HepG2 (cell line): Measurements from ENCODE around the gene HSP90AA1. TPM values are rescaled to one million over a fixed set of nuclear protein-coding genes. Genes with fewer than 3 reads are reported as not detected.
A peak's percentile ranks its signal among the peaks of the same experiment; 100 is the strongest.

Experiments used
- ATAC-seq: fragments of 200-7000 bp; cut with Tn5 transposase; 3 replicates; pipeline ENCODE4 v1.9.1; 2020; ENCODE audit warnings: mild to moderate bottlenecking, moderate library complexity
- BruUV-seq: library from RNA; stranded (reverse); fragments of 400-500 nt; replicated peaks from 2 replicates; lab custom pipeline; 2021; lab: Mats Ljungman, UMichigan
- CTCF ChIA-PET: fragments of 300-600 bp; formaldehyde crosslinking; extraction: SDS; loops from one replicate; lab custom pipeline; 2021; ENCODE audit warnings: low total read pairs, inconsistent platforms, low intra/inter-chr PET ratio; lab: Yijun Ruan, JAX
- POLR2A ChIA-PET: fragments of 350-600 bp; sonication (Branson Sonifier 250); formaldehyde crosslinking; loops from one replicate; lab custom pipeline; 2020; ENCODE audit warnings: antibody characterized with exemption, inconsistent platforms; lab: Yijun Ruan, JAX
- DNase-seq: peaks from one replicate; pipeline ENCODE4 v3.0.0-alpha.2; 2015; ENCODE audit warnings: low spot score
- FAIRE-seq: peaks from 3 replicates; lab custom pipeline; 2011; peaks lifted over from hg19 to GRCh38; lab: Jason Lieb, UNC
- H2AFZ ChIP-seq: one replicate; pipeline ENCODE4 v1.6.1; 2011; ENCODE audit warnings: low read length, inconsistent platforms
- H3K27ac ChIP-seq: fragments of 300-600 bp; 3 replicates; pipeline ENCODE4 v1.8.0; 2011; ENCODE audit warnings: mixed run types, mild to moderate bottlenecking, mixed read lengths, low read length, inconsistent platforms; ENCODE audit not compliant: insufficient read depth; ENCODE audit errors: extremely low read length
- H3K27me3 ChIP-seq, 2 experiments: fragments of 200-600 bp in 1 of 2; 2 replicates in 1 of 2; 3 replicates in 1 of 2; pipeline versions ENCODE4 v1.6.0 to v1.8.0; 2011; ENCODE audit warnings: low read length in 2 of 2, mild to moderate bottlenecking in 2 of 2, moderate library complexity in 2 of 2, inconsistent platforms in 1 of 2; ENCODE audit not compliant: insufficient read depth in 2 of 2, control insufficient read depth in 1 of 2
- H3K36me3 ChIP-seq, 2 experiments: fragments of 200-600 bp in 1 of 2; replicated peaks in 1 of 2; 2 replicates in 1 of 2; 3 replicates in 1 of 2; pipeline versions ENCODE4 v1.5.1 to v1.8.0; 2011; ENCODE audit warnings: low read length in 2 of 2, inconsistent platforms in 1 of 2; ENCODE audit not compliant: insufficient read depth in 2 of 2, control insufficient read depth in 1 of 2
- H3K4me1 ChIP-seq: 2 replicates; pipeline ENCODE4 v1.5.1; 2012; ENCODE audit warnings: low read length, inconsistent platforms; ENCODE audit not compliant: insufficient read depth
- H3K4me2 ChIP-seq: 2 replicates; pipeline ENCODE4 v1.6.0; 2011; ENCODE audit warnings: low read depth, low read length, inconsistent platforms
- H3K4me3 ChIP-seq, 3 experiments: fragments of 200-600 bp in 1 of 3; sonication (generic), shearing (Covaris generic) in 1 of 3; replicated peaks in 1 of 3; 2 replicates each; pipeline ENCODE4 v1.5.1; 2011 to 2016; ENCODE audit warnings: low read length in 3 of 3, inconsistent platforms in 2 of 3, low read depth in 2 of 3, mild to moderate bottlenecking in 2 of 3, control low read depth in 1 of 3, mixed read lengths in 1 of 3; ENCODE audit not compliant: insufficient read depth in 1 of 3
- H3K79me2 ChIP-seq: one replicate; pipeline ENCODE4 v1.6.1; 2011; ENCODE audit warnings: low read length, inconsistent platforms; ENCODE audit not compliant: insufficient read depth
- H3K9ac ChIP-seq: 2 replicates; pipeline ENCODE4 v1.6.0; 2011; ENCODE audit warnings: mild to moderate bottlenecking, low read depth, low read length, inconsistent platforms; ENCODE audit not compliant: insufficient read depth
- H3K9me3 ChIP-seq: 2 replicates; pipeline ENCODE4 v1.5.1; 2012; ENCODE audit warnings: mild to moderate bottlenecking, low read length
- H4K20me1 ChIP-seq: 2 replicates; pipeline ENCODE4 v1.6.0; 2011; ENCODE audit warnings: inconsistent platforms, mild to moderate bottlenecking, low read length, moderate library complexity; ENCODE audit not compliant: insufficient read depth
- ADNP ChIP-seq: sonication (generic); formaldehyde crosslinking; IDR thresholded peaks from 2 replicates; pipeline ENCODE4 v1.4.0; 2020; ENCODE audit warnings: missing genetic modification reagents
- ARHGAP35 ChIP-seq: sonication (generic); formaldehyde crosslinking; IDR thresholded peaks from 2 replicates; pipeline ENCODE4 v1.9.0; 2022; ENCODE audit warnings: mild to moderate bottlenecking, inconsistent platforms, moderate library complexity, missing genetic modification reagents, borderline replicate concordance
- HCFC1 ChIP-seq: fragments of 150-350 bp; IDR thresholded peaks from 2 replicates; pipeline ENCODE4 v1.6.1; 2014; ENCODE audit warnings: low read depth, low read length
- HDAC6 ChIP-seq: fragments of 200-600 bp; sonication (generic); IDR thresholded peaks from 2 replicates; pipeline ENCODE4 v1.7.0; 2017; ENCODE audit warnings: mild to moderate bottlenecking, antibody characterized with exemption, low read length, low read depth
- HNRNPH1 ChIP-seq: fragments of 200-400 bp; formaldehyde crosslinking; optimal IDR thresholded peaks from 2 replicates; pipeline ENCODE3; 2017; ENCODE audit warnings: mild to moderate bottlenecking, low read depth, low read length
- KLF12 ChIP-seq: sonication (generic); formaldehyde crosslinking; IDR thresholded peaks from 2 replicates; pipeline ENCODE4 v1.4.0; 2020; ENCODE audit warnings: missing genetic modification reagents, borderline replicate concordance
- PRDM10 ChIP-seq: sonication (generic); formaldehyde crosslinking; IDR thresholded peaks from 2 replicates; pipeline ENCODE4 v1.4.0; 2020; ENCODE audit warnings: low read depth, missing genetic modification reagents
- RFX5 ChIP-seq: IDR thresholded peaks from 2 replicates; pipeline ENCODE4 v1.6.1; 2011; ENCODE audit warnings: low read depth, low read length, improper control_type of control experiment
- SRSF4 ChIP-seq: fragments of 200-400 bp; formaldehyde crosslinking; IDR thresholded peaks from one replicate; pipeline ENCODE4 v1.6.1; 2018; ENCODE audit warnings: mild to moderate bottlenecking, low read depth, low read length, moderate library complexity; ENCODE audit not compliant: poor library complexity, severe bottlenecking
- TBL1XR1 ChIP-seq: fragments of 150-350 bp; IDR thresholded peaks from 2 replicates; pipeline ENCODE4 v1.6.1; 2014; ENCODE audit warnings: borderline replicate concordance, low read length; ENCODE audit not compliant: partially characterized antibody
- ZBTB14 ChIP-seq: sonication (generic); formaldehyde crosslinking; IDR thresholded peaks from 2 replicates; pipeline ENCODE4 v1.4.0; 2020; ENCODE audit warnings: missing genetic modification reagents
- ZNF605 ChIP-seq: sonication (generic); formaldehyde crosslinking; IDR thresholded peaks from 2 replicates; pipeline ENCODE4 v1.8.0; 2022; ENCODE audit warnings: mild to moderate bottlenecking, missing genetic modification reagents
- ZNF790 ChIP-seq: sonication (generic); formaldehyde crosslinking; IDR thresholded peaks from 2 replicates; pipeline ENCODE4 v1.8.0; 2022; ENCODE audit warnings: missing genetic modification reagents, mild to moderate bottlenecking, borderline replicate concordance
- WGBS: methylation state at CpG from one replicate; pipeline ENCODE4 v1.1.6; 2017; ENCODE audit warnings: low lambda C conversion rate; 5-methylcytosine and 5-hydroxymethylcytosine counted together
- in situ Hi-C: cut with HindIII; loops from 2 replicates; pipeline ENCODE4 v1.10.0; 2017; ENCODE audit warnings: low pct_unique_long_range_greater_than_20kb; ENCODE audit not compliant: extremely low pct_ligation_motif_present
- intact Hi-C: fragments of 100-400 bp; cut with micrococcal nuclease; formaldehyde crosslinking; loops from one replicate; pipeline ENCODE4 v1.10.0; 2022; ENCODE audit not compliant: unreplicated experiment
- polyA plus RNA-seq, 8 experiments: library from polyadenylated mRNA; depleted of rRNA in 3 of 8; stranded (reverse) in 7 of 8; unstranded in 1 of 8; fragments of >200 nt; fragmentation: Illumina TruSeq in 4 of 8; extraction: Trizol in 4 of 8; gene quantifications; 2 replicates each; pipeline versions ENCODE4 v1.2.1 to v1.2.3, GENCODE V29; 2011 to 2016; ENCODE audit warnings: low read depth in 4 of 8, missing spikeins in 1 of 8, mixed read lengths in 1 of 8; ENCODE audit not compliant: insufficient read depth in 1 of 8
- total RNA-seq, 5 experiments: library from RNA; depleted of rRNA; stranded (reverse); fragments of >200 nt; fragmentation: Illumina TruSeq; extraction: Trizol; gene quantifications; 2 replicates each; pipeline ENCODE4 v1.2.3, GENCODE V29; 2016; ENCODE audit warnings: low read depth in 1 of 5

The HSP90AA1 gene
- total and polyA plus RNA-seq, 2 of the 13 experiments (the other 11 are each of a cell fraction or from before 2014, with no cell fraction given), result 262 to 636 TPM

DNA sequence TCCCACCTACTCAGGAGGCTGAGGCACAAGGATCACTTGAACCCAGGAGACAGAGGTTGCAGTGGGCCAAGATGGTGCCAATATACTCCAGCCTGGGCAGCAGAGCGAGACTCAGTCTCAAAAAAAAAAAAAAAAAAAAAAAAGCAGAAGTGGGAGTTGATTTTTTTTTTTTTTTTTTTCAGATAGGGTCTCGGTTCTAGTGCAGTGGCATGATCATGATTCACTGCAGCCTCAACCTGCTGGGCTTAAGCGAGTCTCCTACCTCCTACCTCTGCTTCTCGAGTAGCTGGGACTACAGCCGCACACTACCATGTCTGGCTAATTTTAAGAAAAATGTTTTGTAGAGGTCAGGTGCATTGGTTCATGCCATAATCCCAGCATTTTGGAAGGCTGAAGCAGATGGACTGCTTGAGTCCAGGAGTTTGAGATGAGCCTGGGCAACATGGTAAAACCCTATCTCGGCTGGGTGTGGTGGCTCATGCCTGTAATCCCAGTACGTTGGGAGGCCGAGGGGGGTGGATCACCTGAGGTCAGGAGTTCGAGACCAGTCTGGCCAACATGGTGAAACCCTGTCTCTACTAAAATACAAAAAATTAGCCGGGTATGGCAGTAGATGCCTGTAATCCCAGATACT, 16.3 kb upstream of the HSP90AA1 start (continued):
- TF ChIP-seq ZNF790 (CRISPR knock-in tag) (no peak), KLF12 (CRISPR knock-in tag) (no peak), HNRNPH1 (no peak), HDAC6 (no peak), ARHGAP35 (CRISPR knock-in tag) (no peak), ADNP (CRISPR knock-in tag) (no peak)

- Histone ChIP-seq H3K9me3 (no peaks in the 10 kb centered on the region), H3K27ac (no peak overlapping the region), H3K4me1 (peaks cover 37% of the 10 kb centered on the region), H4K20me1 (no peaks in the 10 kb centered on the region), H3K36me3 (no peaks in the 10 kb centered on the region), H3K27me3 (peaks cover 2 to 25% of the 10 kb centered on the region in 2 experiments; a peak in 4 of 5 replicates), H3K4me3 (0 out of 6 replicates have a peak overlapping the region, but pooled peaks of 1 of the 3 experiments have one; percentile 16), H3K4me2 (peak overlapping the region; percentile 68), H3K79me2 (no peaks in the 10 kb centered on the region), H2AFZ (peak overlapping the region; percentile 83), H3K9ac (no peak overlapping the region)
- BruUV-seq, result no TSS peak
- 6% methylated on average over 6 of the region's 7 CpGs for WGBS
- intact Hi-C loops (loop anchor here (2.0 to 5.0 kb wide), 3 partner anchors 110 to 390 kb away; no protein-coding TSS in a partner anchor), in situ Hi-C loops (loop anchor here (5.0 to 25.0 kb wide), 3 partner anchors 35 to 385 kb away; partner anchors contain the start of gene DYNC1H1)
- DNase-seq (no peak), FAIRE-seq (no peak), ATAC-seq (peak; percentile 20)
- CTCF ChIA-PET, result interaction anchor here (2.2 to 3.1 kb wide), 2 partner anchors 34 to 51 kb away, joined by 18 to 22 read pairs; no protein-coding TSS in a partner anchor
- POLR2A ChIA-PET, result interaction anchor here (1.9 to 2.3 kb wide), 2 partner anchors 13 to 34 kb away, joined by 6 to 9 read pairs; no protein-coding TSS in a partner anchor
- TF ChIP-seq ZBTB14 (CRISPR knock-in tag), result no peak
- TF ChIP-seq TBL1XR1, result no peak
- TF ChIP-seq PRDM10 (CRISPR knock-in tag), result no peak
- no peak for TF ChIP-seq HCFC1
- TF ChIP-seq ZNF605 (CRISPR knock-in tag), result no peak
- TF ChIP-seq RFX5, result no peak
- no peak for TF ChIP-seq SRSF4
These were observed 10.7 kb upstream of the HSP90AA1 start for GRCh38 chr14:102097441-102098135.
